Measurements from ENCODE around the gene TSPAN16. TPM values are rescaled to one million over a fixed set of nuclear protein-coding genes. Genes with fewer than 3 reads are reported as not detected.
"Not testable (repeated sequence)": the region's sequence is repeated elsewhere in the genome, so short reads cannot be mapped to it uniquely, and the experiment has no call there.

The TSPAN16 gene
- total RNA-seq, 1 experiment from 2014 or later: not detected

GRCh38 chr19:11354102-11354501 lies 58.1 kb downstream of the TSPAN16 start:
- not testable (repeated sequence) for H4K20me1 ChIP-seq (ENCODE audit: insufficient read depth, low read depth, low read length); H3K4me3 ChIP-seq (ENCODE audit: low read length)

GRCh38 chr19:11355160-11356073 lies 59.5 kb downstream of the TSPAN16 start, which contains the start of gene PLPPR2:
Gene PLPPR2 (plus strand): TSS chr19:11355432. CDS start chr19:11357674, 2,242 bp downstream.
- no peaks in the 10 kb centered on the region for H4K20me1 ChIP-seq (ENCODE audit: insufficient read depth, low read depth, low read length)
- H3K27ac ChIP-seq (ENCODE audit: low read length): no peak within 1 kb of the TSS
- H3K4me3 ChIP-seq (ENCODE audit: low read length): no peak within 1 kb of the TSS
- H3K4me2 ChIP-seq (ENCODE audit: low read depth, low read length, poor library complexity, severe bottlenecking): no peak within 1 kb of the TSS
- no peaks in the 10 kb centered on the region for H3K9me3 ChIP-seq (ENCODE audit: low read length)
- DNase-seq: no peak
- no peaks in the 10 kb centered on the region for H3K9me2 ChIP-seq (replicated peaks; ENCODE audit: insufficient read depth, low read length)
- no peak within 1 kb of the TSS for H3K9ac ChIP-seq (ENCODE audit: low read length)
- no peaks in the 10 kb centered on the region for H3K27me3 ChIP-seq (ENCODE audit: low read length)
- H2AFZ ChIP-seq (ENCODE audit: low read length): no peak within 1 kb of the TSS
- no peaks in the 10 kb centered on the region for H3K4me1 ChIP-seq (ENCODE audit: low read length)
- no peaks in the 10 kb centered on the region for H3K79me2 ChIP-seq (ENCODE audit: low read length)
- H3K36me3 ChIP-seq (ENCODE audit: insufficient read depth, low read length): no peaks in the 10 kb centered on the region

More at GRCh38 chr19:11354102-11354501, 58.1 kb downstream of the TSPAN16 start:
- not testable (repeated sequence) for H3K4me2 ChIP-seq (ENCODE audit: low read depth, low read length, poor library complexity, severe bottlenecking); H3K9me2 ChIP-seq (replicated peaks; ENCODE audit: insufficient read depth, low read length); H3K4me1 ChIP-seq (ENCODE audit: low read length); H3K79me2 ChIP-seq (ENCODE audit: low read length); H3K36me3 ChIP-seq (ENCODE audit: insufficient read depth, low read length); H3K27ac ChIP-seq (ENCODE audit: low read length); H3K9ac ChIP-seq (ENCODE audit: low read length); H3K9me3 ChIP-seq (ENCODE audit: low read length); H3K27me3 ChIP-seq (ENCODE audit: low read length); DNase-seq; H2AFZ ChIP-seq (ENCODE audit: low read length)

DNA sequence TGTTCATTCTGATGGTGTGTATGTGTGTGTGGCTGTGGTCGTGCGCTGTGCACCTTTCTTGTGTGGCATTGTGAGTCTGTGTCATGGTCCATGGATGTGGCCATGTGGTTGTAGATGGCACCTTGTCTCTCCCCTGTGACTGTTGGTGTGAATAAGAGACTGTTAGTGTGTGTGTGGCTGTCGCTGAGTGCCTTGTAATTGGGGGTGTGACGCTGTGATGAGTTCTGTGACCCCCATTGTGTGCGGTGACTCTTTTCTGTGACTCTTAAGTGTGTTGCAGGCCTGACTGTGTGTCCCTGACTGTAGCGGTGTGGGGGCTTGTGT lies 60.1 kb downstream of the TSPAN16 start:
- Histone ChIP-seq H3K4me3 (ENCODE audit: low read length) (no peak overlapping the region), H2AFZ (ENCODE audit: low read length) (no peak overlapping the region), H3K4me2 (ENCODE audit: low read depth, low read length, poor library complexity, severe bottlenecking) (no peak overlapping the region), H3K9ac (ENCODE audit: low read length) (no peak overlapping the region), H3K4me1 (ENCODE audit: low read length) (no peaks in the 10 kb centered on the region), H3K27me3 (ENCODE audit: low read length) (no peaks in the 10 kb centered on the region), H4K20me1 (ENCODE audit: insufficient read depth, low read depth, low read length) (no peaks in the 10 kb centered on the region), H3K27ac (ENCODE audit: low read length) (no peak overlapping the region), H3K36me3 (ENCODE audit: insufficient read depth, low read length) (no peaks in the 10 kb centered on the region), H3K79me2 (ENCODE audit: low read length) (no peaks in the 10 kb centered on the region), H3K9me3 (ENCODE audit: low read length) (no peaks in the 10 kb centered on the region), H3K9me2 (replicated peaks; ENCODE audit: insufficient read depth, low read length) (no peaks in the 10 kb centered on the region)
- DNase-seq: no peak

DNA sequence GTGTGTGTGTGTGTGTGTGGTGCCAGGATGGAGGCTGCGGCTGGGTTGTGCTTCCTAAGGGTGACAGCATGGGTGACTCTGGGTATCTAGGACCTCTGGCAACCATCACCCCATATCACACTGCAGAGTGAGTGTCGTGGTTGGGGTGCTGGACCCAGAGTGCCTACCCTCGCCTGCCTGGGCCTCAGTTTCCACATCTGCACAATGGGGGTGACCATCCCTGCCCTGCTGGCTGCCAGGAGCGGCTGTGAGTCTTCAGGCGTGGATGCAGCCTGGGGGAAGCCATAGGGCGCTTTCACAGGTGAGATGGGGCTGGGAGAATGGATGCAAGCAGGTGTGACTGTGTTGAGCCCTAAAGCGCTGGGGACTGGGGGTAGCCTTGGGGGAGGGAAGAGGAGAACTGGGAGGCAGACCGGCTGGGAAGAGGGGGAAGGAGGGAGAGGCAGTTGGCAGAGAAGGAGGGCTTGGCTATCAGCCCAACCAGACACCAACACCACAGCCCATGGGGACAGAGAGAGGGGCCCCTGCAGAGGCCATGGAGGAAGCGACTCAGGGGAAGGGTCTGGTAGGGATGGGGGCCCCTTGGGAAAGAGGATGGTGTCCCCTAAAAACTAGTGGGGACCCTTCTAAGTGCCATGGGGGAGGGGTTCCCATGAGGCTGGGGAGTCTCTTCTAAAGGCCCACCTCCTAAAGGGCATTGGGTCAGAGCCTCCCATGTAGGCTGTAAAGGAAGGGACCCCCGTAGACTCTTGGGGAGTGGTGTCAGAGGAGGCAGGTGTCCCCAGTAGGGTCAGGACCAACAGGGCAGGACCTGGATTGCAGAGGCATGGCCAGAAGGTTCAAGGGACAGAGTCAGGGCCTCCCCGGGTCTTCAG lies 61.0 kb downstream of the TSPAN16 start:
- no peak overlapping the region for H2AFZ ChIP-seq (ENCODE audit: low read length)
- H3K4me2 ChIP-seq (ENCODE audit: low read depth, low read length, poor library complexity, severe bottlenecking): no peak overlapping the region
- no peaks in the 10 kb centered on the region for H3K9me3 ChIP-seq (ENCODE audit: low read length)
- no peak overlapping the region for H3K27ac ChIP-seq (ENCODE audit: low read length)
- no peaks in the 10 kb centered on the region for H3K79me2 ChIP-seq (ENCODE audit: low read length)
- H3K9ac ChIP-seq (ENCODE audit: low read length): no peak overlapping the region
- no peak for DNase-seq
- no peaks in the 10 kb centered on the region for H3K9me2 ChIP-seq (replicated peaks; ENCODE audit: insufficient read depth, low read length)
- H3K27me3 ChIP-seq (ENCODE audit: low read length): no peaks in the 10 kb centered on the region
- H3K4me1 ChIP-seq (ENCODE audit: low read length): no peaks in the 10 kb centered on the region
- H4K20me1 ChIP-seq (ENCODE audit: insufficient read depth, low read depth, low read length): no peaks in the 10 kb centered on the region
- no peaks in the 10 kb centered on the region for H3K36me3 ChIP-seq (ENCODE audit: insufficient read depth, low read length)
- H3K4me3 ChIP-seq (ENCODE audit: low read length): no peak overlapping the region

DNA sequence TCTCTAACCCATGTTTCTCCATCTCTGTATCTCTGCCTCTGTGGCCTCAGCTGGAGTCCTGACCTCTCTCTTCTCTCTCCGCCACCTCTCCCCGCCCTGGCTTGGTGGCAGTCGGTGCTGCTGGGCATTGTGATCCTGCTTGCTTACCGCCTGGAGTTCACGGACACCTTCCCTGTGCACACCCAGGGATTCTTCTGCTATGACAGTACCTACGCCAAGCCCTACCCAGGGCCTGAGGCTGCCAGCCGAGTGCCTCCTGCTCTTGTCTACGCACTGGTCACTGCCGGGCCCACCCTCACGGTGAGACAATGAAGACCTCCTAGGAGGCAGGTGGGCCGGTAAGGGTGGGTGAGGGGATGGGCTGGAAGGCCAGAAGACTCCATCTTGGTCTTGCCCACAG lies 63.5 kb downstream of the TSPAN16 start:
- Histone ChIP-seq H4K20me1 (ENCODE audit: insufficient read depth, low read depth, low read length) (no peaks in the 10 kb centered on the region), H3K27ac (ENCODE audit: low read length) (no peak overlapping the region), H3K27me3 (ENCODE audit: low read length) (no peaks in the 10 kb centered on the region), H3K4me3 (ENCODE audit: low read length) (no peak overlapping the region), H3K9me3 (ENCODE audit: low read length) (no peaks in the 10 kb centered on the region), H3K79me2 (ENCODE audit: low read length) (no peaks in the 10 kb centered on the region), H3K4me1 (ENCODE audit: low read length) (no peaks in the 10 kb centered on the region), H3K9me2 (replicated peaks; ENCODE audit: insufficient read depth, low read length) (no peaks in the 10 kb centered on the region), H2AFZ (ENCODE audit: low read length) (no peak overlapping the region), H3K9ac (ENCODE audit: low read length) (no peak overlapping the region), H3K4me2 (ENCODE audit: low read depth, low read length, poor library complexity, severe bottlenecking) (no peak overlapping the region), H3K36me3 (ENCODE audit: insufficient read depth, low read length) (no peaks in the 10 kb centered on the region)
- no peak for DNase-seq

DNA sequence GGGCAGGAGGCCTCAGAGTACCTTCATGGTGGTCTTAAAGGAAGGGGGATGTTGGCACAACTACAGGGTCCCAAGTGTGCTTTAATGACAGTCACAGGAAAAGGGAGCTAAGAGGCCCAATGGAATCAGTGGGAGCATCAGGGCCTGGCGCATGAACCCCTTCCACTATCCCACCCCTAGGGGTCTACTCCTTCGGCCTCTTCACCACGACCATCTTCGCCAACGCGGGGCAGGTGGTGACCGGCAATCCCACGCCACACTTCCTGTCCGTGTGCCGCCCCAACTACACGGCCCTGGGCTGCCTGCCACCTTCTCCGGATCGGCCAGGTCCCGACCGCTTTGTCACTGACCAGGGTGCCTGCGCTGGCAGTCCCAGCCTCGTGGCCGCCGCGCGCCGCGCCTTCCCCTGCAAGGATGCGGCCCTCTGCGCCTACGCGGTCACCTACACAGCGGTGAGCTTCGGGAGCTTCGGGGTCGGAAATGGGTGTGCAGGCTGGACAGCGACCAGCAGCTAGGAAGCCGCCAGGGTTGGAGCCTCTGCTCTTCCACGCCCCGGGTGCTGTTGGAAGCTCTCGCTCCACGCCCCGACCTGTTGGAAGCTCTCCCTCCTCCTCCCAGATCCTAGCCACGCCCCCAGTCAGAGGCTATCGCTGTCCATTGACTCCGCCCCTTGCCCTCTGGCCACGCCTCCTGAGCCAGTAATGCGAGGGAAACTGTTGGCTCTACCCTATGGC lies 65.2 kb downstream of the TSPAN16 start:
- no peak overlapping the region for H2AFZ ChIP-seq (ENCODE audit: low read length)
- no peaks in the 10 kb centered on the region for H3K79me2 ChIP-seq (ENCODE audit: low read length)
- no peaks in the 10 kb centered on the region for H4K20me1 ChIP-seq (ENCODE audit: insufficient read depth, low read depth, low read length)
- H3K36me3 ChIP-seq (ENCODE audit: insufficient read depth, low read length): no peaks in the 10 kb centered on the region
- H3K27ac ChIP-seq (ENCODE audit: low read length): no peak overlapping the region
- no peaks in the 10 kb centered on the region for H3K4me1 ChIP-seq (ENCODE audit: low read length)
- H3K4me3 ChIP-seq (ENCODE audit: low read length): no peak overlapping the region
- no peaks in the 10 kb centered on the region for H3K9me2 ChIP-seq (replicated peaks; ENCODE audit: insufficient read depth, low read length)
- no peak overlapping the region for H3K4me2 ChIP-seq (ENCODE audit: low read depth, low read length, poor library complexity, severe bottlenecking)
- H3K27me3 ChIP-seq (ENCODE audit: low read length): no peaks in the 10 kb centered on the region
- DNase-seq: peak; percentile 69
- no peak overlapping the region for H3K9ac ChIP-seq (ENCODE audit: low read length)
- no peaks in the 10 kb centered on the region for H3K9me3 ChIP-seq (ENCODE audit: low read length)

- no peaks in the 10 kb centered on the region for H3K9me2 ChIP-seq (replicated peaks; ENCODE audit: insufficient read depth, low read length)
- H3K9me3 ChIP-seq (ENCODE audit: low read length): no peaks in the 10 kb centered on the region
- H3K79me2 ChIP-seq (ENCODE audit: low read length): no peaks in the 10 kb centered on the region
- H3K36me3 ChIP-seq (ENCODE audit: insufficient read depth, low read length): no peaks in the 10 kb centered on the region
- no peak overlapping the region for H3K4me2 ChIP-seq (ENCODE audit: low read depth, low read length, poor library complexity, severe bottlenecking)
- no peaks in the 10 kb centered on the region for H4K20me1 ChIP-seq (ENCODE audit: insufficient read depth, low read depth, low read length)
- no peaks in the 10 kb centered on the region for H3K4me1 ChIP-seq (ENCODE audit: low read length)
- no peak for DNase-seq
- no peak overlapping the region for H3K27ac ChIP-seq (ENCODE audit: low read length)
- no peak overlapping the region for H2AFZ ChIP-seq (ENCODE audit: low read length)
- no peak overlapping the region for H3K4me3 ChIP-seq (ENCODE audit: low read length)
- no peaks in the 10 kb centered on the region for H3K27me3 ChIP-seq (ENCODE audit: low read length)
- no peak overlapping the region for H3K9ac ChIP-seq (ENCODE audit: low read length)
These were observed 66.1 kb downstream of the TSPAN16 start for GRCh38 chr19:11361771-11362731.
